SK-N-MC (cell line): ENCODE data around the gene TMEM63C.

ENCODE experiments used
- EZH2 ChIP-seq: fragments of 200-600 bp; sonication (generic); IDR thresholded peaks from one replicate; pipeline ENCODE4 v1.6.1; 2017; ENCODE audit warnings: antibody characterized with exemption
- FOXP2 ChIP-seq: optimal IDR thresholded peaks from 2 replicates; pipeline ENCODE3; 2011; ENCODE audit warnings: mild to moderate bottlenecking, moderate library complexity; ENCODE audit not compliant: insufficient read depth; ENCODE audit errors: extremely low read length, control extremely low read depth
- POLR2AphosphoS5 ChIP-seq: IDR thresholded peaks from 2 replicates; pipeline ENCODE4 v1.6.1; 2012; ENCODE audit warnings: mild to moderate bottlenecking, low read depth, low read length, borderline replicate concordance

DNA sequence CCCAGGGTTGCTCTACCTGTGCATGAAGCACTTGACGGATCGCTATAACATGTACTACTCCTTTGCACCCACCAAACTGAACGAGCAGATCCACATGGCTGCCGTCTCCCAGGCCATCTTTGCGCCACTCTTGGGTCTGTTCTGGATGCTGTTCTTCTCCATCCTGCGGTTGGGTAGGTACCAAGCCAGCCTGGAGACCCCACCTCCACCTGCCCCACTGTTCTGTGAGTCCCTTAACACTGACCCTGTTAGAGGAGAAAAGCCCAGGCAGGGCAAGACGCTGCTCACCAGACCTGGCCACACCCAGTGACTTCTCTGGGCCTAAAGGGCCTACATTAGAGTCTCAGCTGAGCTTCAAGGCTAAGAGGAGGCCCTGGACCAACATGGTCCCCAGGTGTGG, 67.7 kb downstream of the TMEM63C start:
- TF ChIP-seq EZH2 (no peak), POLR2AphosphoS5 (no peak), FOXP2 (no peak)
